Stimulated activated CD8-positive, alpha-beta memory T cell treated with anti-CD3 and anti-CD28 coated beads, Interleukin-12 subunit alpha, Interleukin-12 subunit beta, amount 100 ng/mL, for 4 hours (primary cell): Measurements from ENCODE around the gene OSGIN1.

Source experiments
- DNase-seq: peaks from one replicate; pipeline ENCODE4 v3.0.0-alpha.2; 2020; ENCODE audit warnings: low read depth

The OSGIN1 gene

DNA sequence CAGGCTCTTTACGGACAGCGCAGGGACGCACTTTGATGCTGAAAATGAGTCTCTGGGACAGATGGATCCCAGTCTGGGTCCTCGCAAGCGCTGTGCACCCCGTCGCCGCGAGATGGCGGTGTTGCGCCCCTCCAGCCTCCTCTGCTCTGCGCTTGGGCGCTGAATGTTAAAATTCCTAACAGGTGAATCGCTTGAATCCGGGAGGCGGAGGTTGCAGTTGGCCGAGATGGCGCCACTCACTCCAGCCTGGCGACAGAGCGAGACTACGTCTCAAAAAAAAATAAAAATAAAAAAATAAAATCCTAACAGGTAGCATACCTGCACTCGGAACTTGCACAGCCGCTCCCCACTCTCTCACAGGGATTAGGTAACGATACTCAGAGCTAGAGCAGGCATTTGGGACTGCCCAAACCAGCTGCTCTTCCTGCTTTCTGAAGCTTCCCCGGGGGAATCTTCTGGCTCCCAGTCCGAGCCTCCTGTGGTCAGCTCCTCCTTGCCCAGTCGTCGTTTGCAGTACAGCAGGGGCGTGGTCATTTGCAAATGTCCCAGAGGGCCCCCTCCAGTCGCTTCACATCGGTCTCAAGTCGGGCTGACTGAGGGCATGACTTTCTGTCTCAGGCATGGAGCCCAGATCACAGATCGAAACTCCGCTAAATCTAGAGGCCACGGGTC lies 26.2 kb upstream of the OSGIN1 start:
- DNase-seq, result peak; percentile 29

- DNase-seq, result no peak
These were observed 24.5 kb upstream of the OSGIN1 start for GRCh38 chr16:83928341-83929055.

DNA sequence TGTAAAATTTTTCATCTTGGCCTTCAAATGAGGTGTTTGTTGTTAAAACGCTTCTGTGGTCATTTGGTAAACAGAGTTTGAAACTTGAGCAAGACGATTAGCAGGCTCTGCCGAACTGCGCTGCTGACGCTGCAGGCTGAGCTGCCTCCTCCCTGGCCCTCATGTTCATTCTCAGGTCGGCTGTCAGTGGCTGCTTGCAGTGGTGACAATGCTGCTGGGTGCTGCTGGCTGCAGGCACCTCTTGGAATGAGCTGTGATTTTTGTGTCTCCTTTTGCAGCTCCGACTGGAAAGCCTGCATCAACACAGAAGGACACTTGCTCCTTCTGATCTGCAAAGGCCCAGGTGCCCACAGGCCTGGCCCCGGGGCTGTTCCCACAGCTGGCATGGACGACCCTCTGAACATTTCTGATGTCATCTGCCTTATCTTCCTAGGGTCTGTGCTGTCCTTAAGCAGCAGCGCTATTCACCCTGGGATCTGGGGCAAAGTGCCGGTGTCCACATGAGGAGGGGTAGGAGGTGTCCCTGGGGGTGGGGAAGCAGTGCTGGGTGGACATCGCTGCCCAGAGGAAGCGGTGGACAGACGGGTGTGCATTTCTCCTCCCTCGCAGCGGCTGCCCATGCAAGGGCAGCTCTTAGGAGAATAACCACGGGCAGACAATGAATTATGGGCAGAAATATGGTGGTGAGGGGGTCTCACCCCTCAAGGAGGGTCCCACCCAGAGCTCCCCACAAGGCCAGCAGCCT lies 23.1 kb upstream of the OSGIN1 start:
- DNase-seq, result no peak

- DNase-seq, result no peak
These were observed 22.1 kb upstream of the OSGIN1 start for GRCh38 chr16:83930730-83931500.

DNA sequence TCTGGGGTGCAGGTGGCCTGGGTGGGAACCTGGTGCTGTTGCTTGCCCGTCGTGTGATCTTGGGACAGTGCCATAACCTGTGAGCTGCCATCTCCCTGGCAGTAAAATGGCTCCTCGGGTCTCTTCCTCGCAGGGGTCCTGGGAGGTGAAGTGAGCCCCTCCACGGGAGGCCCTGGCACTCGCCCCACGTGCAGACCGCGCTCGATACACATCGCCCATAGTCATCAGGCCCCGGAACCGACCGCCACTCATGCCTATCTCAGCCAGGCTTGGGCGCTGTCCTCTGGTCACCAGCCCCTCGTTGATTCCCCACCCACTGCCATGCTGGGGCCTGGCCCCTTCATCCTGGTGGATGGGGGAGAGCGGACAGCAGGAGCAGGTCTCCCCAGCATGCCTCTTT lies 21.5 kb upstream of the OSGIN1 start:
- no peak for DNase-seq

- no peak for DNase-seq
These were observed 20.7 kb upstream of the OSGIN1 start for GRCh38 chr16:83932304-83932703.

DNA sequence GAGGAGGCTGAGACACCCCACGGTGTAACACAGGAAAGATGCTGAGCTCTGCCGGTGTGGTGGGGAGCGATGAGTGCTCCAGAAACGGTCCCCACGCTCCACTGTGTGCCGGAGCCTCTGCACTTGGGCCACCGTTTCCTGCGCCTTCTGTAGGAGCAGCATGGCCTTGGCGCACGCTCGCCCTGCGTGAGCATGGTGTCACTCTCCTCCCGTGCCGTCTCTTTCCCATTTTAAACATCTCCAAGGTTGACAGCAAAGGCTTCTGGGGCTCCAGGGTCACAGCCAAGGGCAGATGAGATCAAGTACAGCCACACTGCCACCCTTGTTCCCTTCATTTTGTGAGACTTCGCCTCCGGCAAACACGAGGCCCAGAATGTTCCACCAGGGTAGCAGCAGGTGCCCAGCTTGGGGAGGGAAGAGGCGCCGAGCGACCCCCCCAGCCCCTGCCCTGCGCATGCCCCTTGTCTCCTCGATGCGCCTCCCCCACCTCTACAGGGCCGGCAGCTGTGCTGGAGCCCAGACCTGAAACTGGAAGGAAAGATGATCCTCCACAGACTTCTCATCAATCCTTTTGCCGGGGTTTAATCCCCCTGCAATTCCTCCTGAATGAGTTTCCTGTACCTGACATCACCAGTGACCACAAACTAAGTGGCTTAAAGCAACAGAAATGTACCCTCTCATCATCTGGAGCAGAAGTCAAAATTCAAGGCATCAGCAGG lies 19.9 kb upstream of the OSGIN1 start:
- DNase-seq, result no peak

GRCh38 chr16:83933885-83934683 lies 19.0 kb upstream of the OSGIN1 start:
- no peak for DNase-seq

- DNase-seq, result no peak
These were observed 18.4 kb upstream of the OSGIN1 start for GRCh38 chr16:83934684-83934977.

DNA sequence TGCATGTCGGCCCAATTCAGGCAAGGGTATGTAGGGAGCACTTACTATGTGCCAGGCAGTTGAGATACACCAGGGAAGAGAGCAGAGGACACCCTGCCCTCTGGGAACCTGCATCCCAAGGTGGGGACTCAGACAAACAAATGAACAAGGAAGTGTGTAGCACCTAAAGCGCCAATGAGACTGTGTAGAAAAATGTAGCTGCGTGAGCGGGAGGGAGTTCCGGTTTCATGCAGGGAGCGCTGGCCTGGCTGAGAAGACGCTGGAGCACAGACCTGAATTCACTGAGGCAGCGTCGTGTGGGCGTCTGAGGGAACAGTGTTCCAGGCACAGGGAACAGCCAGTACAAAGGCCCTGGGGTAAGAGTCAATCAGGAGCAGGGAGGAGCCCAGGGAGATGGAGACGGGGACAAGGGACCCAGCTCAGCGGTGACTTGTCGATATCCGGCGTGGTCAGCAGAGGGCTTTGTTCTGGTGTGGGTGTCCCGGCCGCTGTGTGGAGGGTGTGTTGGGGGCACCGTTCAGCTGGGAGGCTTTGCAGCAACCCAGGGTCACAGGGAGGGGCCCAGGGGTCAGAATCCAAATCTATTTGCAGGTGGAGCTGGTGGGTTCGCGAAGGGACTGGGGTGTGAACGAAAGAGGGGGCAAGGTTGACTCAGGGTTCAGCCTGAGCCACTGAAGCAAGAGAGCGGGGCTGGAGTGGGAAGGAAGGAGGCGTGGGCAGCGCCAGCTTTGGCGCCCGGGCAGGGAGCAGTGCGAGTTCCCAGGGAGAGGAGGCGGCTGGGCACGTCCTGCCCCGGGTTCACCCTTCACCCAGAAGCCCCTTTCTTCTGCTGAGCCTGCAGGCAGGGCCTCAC lies 17.8 kb upstream of the OSGIN1 start:
- no peak for DNase-seq

- no peak for DNase-seq
These were observed 17.2 kb upstream of the OSGIN1 start for GRCh38 chr16:83935858-83936255.

GRCh38 chr16:83936581-83937165 lies 16.4 kb upstream of the OSGIN1 start:
- no peak for DNase-seq

DNA sequence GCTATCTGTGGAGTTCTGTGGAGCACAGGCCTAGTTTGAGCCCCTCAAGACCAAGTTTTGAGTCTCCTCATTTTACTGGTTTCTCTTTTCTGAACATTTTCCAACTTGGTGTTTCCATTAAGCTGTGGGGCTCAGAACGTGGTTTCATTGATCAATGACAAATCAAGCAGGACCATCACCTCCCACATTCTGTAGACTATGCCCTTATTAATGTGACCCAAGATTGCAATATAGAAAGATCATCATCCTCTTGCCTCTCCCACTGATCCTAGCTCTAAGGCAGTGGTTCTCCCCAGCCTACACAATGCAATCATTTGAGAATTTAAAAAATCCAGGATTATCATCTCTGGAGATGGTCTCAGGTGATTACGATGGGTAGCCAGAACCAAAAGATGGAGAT lies 15.8 kb upstream of the OSGIN1 start:
- no peak for DNase-seq

DNA sequence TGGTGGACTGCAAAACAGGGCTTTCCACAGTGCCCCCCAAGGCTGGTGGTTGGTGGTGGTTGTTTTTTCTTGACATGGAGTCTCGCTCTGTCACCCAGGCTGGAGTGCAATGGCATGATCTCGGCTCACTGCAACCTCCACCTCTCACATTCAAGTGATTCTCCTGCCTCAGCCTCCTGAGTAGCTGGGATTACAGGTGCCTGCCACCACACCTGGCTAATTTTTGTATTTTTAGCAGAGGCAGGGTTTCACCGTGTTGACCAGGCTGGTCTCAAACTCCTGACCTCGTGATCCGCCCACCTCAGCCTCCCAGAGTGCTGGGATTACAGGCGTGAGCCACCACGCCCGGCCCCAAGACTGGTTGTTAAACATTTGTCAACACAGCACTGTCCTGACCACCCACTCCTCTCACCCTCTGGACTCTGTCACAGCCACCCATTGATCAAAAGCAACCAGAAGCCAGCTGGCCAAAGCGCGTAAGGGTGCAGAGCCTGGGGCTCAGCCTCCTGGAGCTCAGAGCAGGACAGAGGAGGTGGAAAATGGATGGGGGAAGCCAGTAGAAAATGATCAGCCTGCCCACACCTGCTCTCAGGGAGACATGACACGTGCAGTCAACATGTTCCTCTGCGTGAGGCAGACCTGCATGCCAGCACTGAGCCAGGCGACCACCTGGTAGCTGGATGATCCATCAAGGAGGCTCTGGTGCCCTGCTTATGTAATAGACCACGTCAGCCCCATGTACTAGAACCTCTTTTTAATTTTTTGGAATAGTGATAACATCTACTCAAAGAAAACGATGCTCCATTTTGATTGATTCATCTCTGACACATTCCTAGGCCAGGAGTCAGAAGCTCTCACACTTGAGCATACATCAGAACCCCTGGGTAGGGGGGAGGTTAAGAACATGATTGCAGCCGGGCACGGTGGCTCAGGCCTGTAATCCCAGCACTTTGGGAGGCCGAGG lies 14.8 kb upstream of the OSGIN1 start:
- no peak for DNase-seq

- DNase-seq, result no peak
These were observed 13.7 kb upstream of the OSGIN1 start for GRCh38 chr16:83939266-83939855.

GRCh38 chr16:83940119-83940518 lies 12.9 kb upstream of the OSGIN1 start:
- no peak for DNase-seq

DNA sequence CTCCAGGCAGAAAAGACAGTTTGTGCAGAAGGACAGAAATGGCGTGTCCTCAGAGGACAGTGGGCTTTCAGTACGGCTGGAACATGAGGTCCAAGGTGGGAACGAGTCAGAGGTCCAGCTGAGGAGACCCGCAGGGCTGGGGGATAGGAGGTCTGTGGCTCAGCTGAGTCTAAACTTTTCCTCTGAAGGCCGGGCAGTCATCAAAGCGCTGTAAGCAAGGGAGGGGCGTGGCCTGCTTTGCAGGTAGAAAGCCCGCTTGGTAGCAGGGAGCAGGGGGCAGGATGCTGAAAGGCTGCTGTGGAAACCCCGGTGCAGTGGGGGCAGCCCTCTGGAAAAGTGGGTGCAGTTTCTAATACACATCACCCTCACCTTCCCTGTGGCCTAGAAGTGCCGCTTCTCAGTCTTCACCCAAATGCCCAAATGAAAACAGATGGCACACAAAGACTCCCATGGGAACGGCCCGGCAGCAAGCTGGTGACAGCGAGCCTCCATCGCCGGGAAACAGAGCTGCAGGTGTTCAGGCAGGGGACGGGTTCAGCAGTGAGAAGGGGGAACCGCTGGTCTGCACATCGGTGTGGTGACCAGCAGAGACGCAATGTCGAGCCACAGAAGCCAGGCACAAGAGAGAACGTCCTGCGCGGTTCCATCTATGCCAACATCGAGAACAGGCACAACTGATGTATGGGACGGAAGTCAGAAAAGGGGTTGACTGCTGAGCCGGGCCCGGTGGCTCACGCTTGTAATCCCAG lies 12.2 kb upstream of the OSGIN1 start:
- no peak for DNase-seq
